Mesothelial cell of epicardium (in vitro differentiated cells): Measurements from ENCODE around the gene SHC2. TPM values are rescaled to one million over a fixed set of nuclear protein-coding genes. Genes with fewer than 3 reads are reported as not detected.
"Not testable (repeated sequence)": the region's sequence is repeated elsewhere in the genome, so short reads cannot be mapped to it uniquely, and the experiment has no call there.

Experiments
- DNase-seq, 2 experiments: peaks; one replicate each; pipeline ENCODE4 v3.0.0; 2021; ENCODE audit warnings: low spot score in 2 of 2; ENCODE audit not compliant: unreplicated experiment in 2 of 2
- H3K27ac Mint-ChIP-seq: 2 replicates; pipeline ENCODE4 v1.8.0; 2021; ENCODE audit warnings: mixed read lengths
- H3K27me3 Mint-ChIP-seq: 2 replicates; pipeline ENCODE4 v1.8.0; 2021; ENCODE audit warnings: low read depth, mixed read lengths
- H3K36me3 Mint-ChIP-seq: 2 replicates; pipeline ENCODE4 v1.8.0; 2021; ENCODE audit warnings: mixed read lengths
- H3K4me1 Mint-ChIP-seq: 2 replicates; pipeline ENCODE4 v1.8.0; 2021; ENCODE audit warnings: mixed read lengths
- H3K4me3 Mint-ChIP-seq: 2 replicates; pipeline ENCODE4 v1.8.0; 2021; ENCODE audit warnings: mild to moderate bottlenecking, moderate library complexity, mixed read lengths
- H3K9me3 Mint-ChIP-seq: 2 replicates; pipeline ENCODE4 v1.8.0; 2021; ENCODE audit warnings: mixed read lengths
- total RNA-seq: library from RNA; stranded (reverse); gene quantifications from 3 replicates; pipeline ENCODE4 v1.2.1, GENCODE V29; 2021
- TF ChIP-seq, protein P1 (sequence below): fragments of 200-600 bp; sonication (generic); IDR thresholded peaks from one replicate; pipeline ENCODE4 v1.5.0; 2021; ENCODE audit warnings: antibody characterized with exemption; ENCODE audit not compliant: unreplicated experiment

Gene SHC2
- total RNA-seq, 1 donor from 2014 or later, result 86.4 TPM

DNA sequence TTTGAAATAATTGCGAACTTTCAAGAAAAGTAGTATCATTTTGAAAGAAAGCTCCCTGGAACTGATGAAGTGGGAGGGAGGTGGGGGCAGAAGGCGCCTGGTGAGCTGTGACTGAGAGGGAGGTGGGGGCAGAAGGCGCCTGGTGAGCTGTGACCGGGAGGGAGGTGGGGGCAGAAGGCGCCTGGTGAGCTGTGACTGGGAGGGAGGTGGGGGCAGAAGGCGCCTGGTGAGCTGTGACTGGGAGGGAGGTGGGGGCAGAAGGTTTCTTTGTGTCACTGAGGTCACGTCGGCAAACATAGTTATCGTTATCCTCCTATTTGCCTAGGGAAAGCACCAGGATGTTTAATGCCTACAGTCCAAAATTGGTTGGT lies 76.0 kb downstream of the SHC2 start:
- no peak for DNase-seq
- Mint-ChIP-seq H3K27me3 (peaks cover 18% of the 10 kb centered on the region), H3K4me1 (peaks cover 9% of the 10 kb centered on the region), H3K27ac (no peak overlapping the region), H3K4me3 (no peak overlapping the region), H3K9me3 (peaks cover 3% of the 10 kb centered on the region), H3K36me3 (no peaks in the 10 kb centered on the region)
- TF ChIP-seq, protein P1, sequence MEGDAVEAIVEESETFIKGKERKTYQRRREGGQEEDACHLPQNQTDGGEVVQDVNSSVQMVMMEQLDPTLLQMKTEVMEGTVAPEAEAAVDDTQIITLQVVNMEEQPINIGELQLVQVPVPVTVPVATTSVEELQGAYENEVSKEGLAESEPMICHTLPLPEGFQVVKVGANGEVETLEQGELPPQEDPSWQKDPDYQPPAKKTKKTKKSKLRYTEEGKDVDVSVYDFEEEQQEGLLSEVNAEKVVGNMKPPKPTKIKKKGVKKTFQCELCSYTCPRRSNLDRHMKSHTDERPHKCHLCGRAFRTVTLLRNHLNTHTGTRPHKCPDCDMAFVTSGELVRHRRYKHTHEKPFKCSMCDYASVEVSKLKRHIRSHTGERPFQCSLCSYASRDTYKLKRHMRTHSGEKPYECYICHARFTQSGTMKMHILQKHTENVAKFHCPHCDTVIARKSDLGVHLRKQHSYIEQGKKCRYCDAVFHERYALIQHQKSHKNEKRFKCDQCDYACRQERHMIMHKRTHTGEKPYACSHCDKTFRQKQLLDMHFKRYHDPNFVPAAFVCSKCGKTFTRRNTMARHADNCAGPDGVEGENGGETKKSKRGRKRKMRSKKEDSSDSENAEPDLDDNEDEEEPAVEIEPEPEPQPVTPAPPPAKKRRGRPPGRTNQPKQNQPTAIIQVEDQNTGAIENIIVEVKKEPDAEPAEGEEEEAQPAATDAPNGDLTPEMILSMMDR, result no peak

- peak in 1 of 2 experiments; percentile 60 for DNase-seq
- Mint-ChIP-seq H3K27me3 (peaks cover 18% of the 10 kb centered on the region), H3K36me3 (no peaks in the 10 kb centered on the region), H3K4me1 (peaks cover 9% of the 10 kb centered on the region), H3K27ac (no peak overlapping the region), H3K9me3 (peaks cover 3% of the 10 kb centered on the region), H3K4me3 (no peak overlapping the region)
- TF ChIP-seq, protein P1, result peak; percentile 75
These were observed 76.7 kb downstream of the SHC2 start for GRCh38 chr19:383922-384798.

DNA sequence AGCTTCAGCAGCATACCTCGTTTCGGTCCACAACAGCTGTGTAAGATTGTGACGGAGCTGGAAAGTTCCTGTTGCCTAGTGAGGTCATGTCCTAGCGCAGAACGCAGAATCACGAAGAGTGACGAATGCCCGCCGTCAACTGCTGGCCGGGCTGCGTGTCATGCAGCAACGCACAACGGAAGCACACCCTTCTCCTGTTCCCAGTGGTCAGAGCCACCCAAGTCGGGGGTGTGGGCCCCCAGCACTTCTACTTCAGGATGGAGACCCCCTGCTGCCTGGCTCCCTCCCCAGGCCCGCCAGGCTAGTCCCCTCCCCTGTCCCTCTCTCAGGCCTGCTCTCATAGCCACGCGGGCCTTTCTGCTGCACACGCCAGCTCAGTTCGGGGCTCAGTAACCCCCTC lies 77.8 kb downstream of the SHC2 start:
- H3K27ac Mint-ChIP-seq, result no peak overlapping the region
- H3K4me1 Mint-ChIP-seq, result peaks cover 9% of the 10 kb centered on the region
- peaks cover 21% of the 10 kb centered on the region for H3K27me3 Mint-ChIP-seq
- TF ChIP-seq, protein P1, result no peak
- DNase-seq, result peak in 1 of 2 experiments; percentile 26
- H3K9me3 Mint-ChIP-seq, result peaks cover 3% of the 10 kb centered on the region
- H3K4me3 Mint-ChIP-seq, result no peak overlapping the region
- no peaks in the 10 kb centered on the region for H3K36me3 Mint-ChIP-seq

DNA sequence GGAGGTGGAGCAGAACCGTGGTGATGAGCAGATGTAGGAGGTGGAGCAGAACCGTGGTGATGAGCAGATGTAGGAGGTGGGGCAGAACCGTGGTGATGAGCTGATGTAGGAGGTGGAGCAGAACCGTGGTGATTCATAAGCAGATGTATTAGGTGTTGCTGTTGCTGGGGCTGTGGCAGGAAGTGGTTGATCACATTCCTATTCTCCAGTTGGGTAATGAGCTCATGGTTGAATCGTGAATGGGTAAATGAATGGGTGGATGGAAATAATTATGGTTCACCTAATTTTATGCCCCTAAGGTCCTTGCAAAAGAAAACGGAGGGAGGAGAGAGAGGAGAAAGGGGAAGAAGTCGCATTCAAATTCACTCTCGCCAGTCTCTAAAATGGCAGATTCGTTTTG lies 78.3 kb downstream of the SHC2 start:
- not testable (repeated sequence) for H3K9me3 Mint-ChIP-seq, H3K36me3 Mint-ChIP-seq, H3K27ac Mint-ChIP-seq, DNase-seq, H3K4me3 Mint-ChIP-seq
- Mint-ChIP-seq H3K4me1 (peaks cover 11% of the 10 kb centered on the region), H3K27me3 (peaks cover 25% of the 10 kb centered on the region)

DNA sequence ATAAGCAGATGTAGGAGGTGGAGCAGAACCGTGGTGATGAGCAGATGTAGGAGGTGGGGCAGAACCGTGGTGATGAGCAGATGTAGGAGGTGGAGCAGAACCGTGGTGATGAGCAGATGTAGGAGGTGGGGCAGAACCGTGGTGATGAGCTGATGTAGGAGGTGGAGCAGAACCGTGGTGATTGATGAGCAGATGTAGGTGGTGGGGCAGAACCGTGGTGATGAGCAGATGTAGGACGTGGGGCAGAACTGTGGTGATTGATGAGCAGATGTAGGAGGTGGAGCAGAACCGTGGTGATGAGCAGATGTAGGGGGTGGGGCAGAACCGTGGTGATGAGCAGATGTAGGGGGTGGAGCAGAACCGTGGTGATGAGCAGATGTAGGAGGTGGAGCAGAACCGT lies 78.9 kb downstream of the SHC2 start:
- H3K9me3 Mint-ChIP-seq, H3K4me3 Mint-ChIP-seq, H3K27ac Mint-ChIP-seq, H3K36me3 Mint-ChIP-seq: not testable (repeated sequence)
- peaks cover 11% of the 10 kb centered on the region for H3K4me1 Mint-ChIP-seq
- H3K27me3 Mint-ChIP-seq, result peaks cover 25% of the 10 kb centered on the region
- peak in 1 of 2 experiments; percentile 16 for DNase-seq

GRCh38 chr19:380618-381219 lies 80.1 kb downstream of the SHC2 start:
- not testable (repeated sequence) for H3K4me1 Mint-ChIP-seq, H3K9me3 Mint-ChIP-seq, H3K4me3 Mint-ChIP-seq, DNase-seq, H3K36me3 Mint-ChIP-seq, H3K27ac Mint-ChIP-seq
- H3K27me3 Mint-ChIP-seq, result peaks cover 28% of the 10 kb centered on the region

- Mint-ChIP-seq H3K27me3 (peaks cover 30% of the 10 kb centered on the region), H3K4me3 (no peak overlapping the region), H3K4me1 (peaks cover 5% of the 10 kb centered on the region), H3K27ac (no peak overlapping the region), H3K9me3 (peaks cover 3% of the 10 kb centered on the region), H3K36me3 (no peaks in the 10 kb centered on the region)
- no peak for DNase-seq
- TF ChIP-seq, protein P1, result no peak
These were observed 81.0 kb downstream of the SHC2 start for GRCh38 chr19:379796-380195.
